Stimulated activated CD4-positive, alpha-beta T cell treated with anti-CD3 and anti-CD28 coated beads, Interleukin-1b, Interleukin-23, amount 100 ng/mL, for 24 hours (primary cell): Measurements from ENCODE around the gene RAB11FIP3.

ENCODE experiments used
- DNase-seq, 4 experiments: peaks; one replicate each; pipeline ENCODE4 v3.0.0-alpha.2; 2020; ENCODE audit warnings: low read depth in 4 of 4, low spot score in 1 of 4

Gene RAB11FIP3

DNA sequence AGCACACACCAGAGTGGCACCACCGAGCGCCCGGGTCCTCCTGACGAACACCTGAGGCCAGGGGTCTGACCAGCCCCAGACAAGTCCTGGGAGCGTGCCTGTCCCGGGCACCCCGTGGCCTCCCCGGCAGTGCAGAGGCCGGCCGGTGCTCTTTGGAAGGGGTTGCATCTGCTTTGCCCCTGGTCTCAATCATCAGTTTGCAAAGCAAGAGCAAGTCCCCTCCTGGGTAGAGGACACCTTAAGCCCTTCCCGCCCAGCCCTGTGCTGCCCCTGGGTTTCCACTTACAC is 90.4 kb downstream of the RAB11FIP3 start:
- DNase-seq = no peak

DNA sequence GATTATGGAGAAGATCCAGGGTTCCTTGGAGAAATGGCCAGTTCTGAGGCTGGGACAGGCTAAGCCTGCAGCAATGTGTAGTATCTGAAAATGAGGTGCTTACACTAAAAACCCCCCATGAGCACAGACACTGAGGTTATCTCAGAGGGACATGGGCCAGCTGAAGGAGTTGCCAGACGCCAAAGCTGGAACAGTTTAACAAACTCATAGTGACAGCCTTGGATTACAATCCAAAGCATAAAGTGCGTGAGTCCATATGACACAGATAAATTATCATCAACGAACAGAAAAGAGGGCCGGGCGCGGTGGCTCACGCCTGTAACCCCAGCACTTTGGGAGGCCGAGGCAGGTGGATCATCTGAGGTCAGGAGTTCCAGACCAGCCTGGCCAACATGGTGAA is 90.9 kb downstream of the RAB11FIP3 start:
- no peak for DNase-seq

GRCh38 chr16:518858-519257 is 93.4 kb downstream of the RAB11FIP3 start:
- DNase-seq = no peak

- no peak for DNase-seq
Measured at GRCh38 chr16:519425-519824, 94.0 kb downstream of the RAB11FIP3 start.

DNA sequence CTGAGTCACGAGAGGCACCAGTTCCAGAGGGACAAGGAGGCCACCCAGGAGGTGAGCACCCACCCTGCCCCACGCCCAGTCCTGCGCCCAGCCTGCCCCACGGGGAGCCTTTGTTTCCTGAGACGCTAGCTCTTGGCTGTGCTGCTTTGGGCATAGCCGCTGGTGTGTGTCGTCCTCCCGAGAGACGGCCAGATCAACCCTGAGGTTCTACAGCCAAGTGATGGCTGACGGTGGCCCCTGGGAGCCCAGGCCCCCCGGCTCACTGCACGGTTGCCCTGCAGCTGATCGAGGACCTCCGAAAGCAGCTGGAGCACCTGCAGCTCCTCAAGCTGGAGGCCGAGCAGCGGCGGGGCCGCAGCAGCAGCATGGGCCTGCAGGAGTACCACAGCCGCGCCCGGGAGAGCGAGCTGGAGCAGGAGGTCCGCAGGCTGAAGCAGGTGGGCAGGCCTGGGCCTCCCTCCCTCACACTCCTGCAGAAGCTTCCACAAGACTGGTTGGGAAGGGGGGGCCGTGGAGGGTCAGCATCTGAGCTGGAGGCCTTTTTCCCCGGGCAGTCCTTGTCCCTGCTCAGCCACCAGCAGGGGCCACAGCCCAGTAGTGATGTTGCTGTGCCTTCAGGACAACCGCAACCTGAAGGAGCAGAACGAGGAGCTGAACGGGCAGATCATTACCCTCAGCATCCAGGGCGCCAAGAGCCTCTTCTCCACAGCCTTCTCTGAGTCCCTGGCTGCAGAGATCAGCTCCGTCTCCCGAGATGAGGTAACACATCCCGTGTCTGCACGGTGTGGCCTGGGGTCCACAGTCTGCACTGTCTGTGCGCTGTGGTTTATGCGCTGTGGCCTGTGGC is 94.6 kb downstream of the RAB11FIP3 start:
- DNase-seq = no peak

DNA sequence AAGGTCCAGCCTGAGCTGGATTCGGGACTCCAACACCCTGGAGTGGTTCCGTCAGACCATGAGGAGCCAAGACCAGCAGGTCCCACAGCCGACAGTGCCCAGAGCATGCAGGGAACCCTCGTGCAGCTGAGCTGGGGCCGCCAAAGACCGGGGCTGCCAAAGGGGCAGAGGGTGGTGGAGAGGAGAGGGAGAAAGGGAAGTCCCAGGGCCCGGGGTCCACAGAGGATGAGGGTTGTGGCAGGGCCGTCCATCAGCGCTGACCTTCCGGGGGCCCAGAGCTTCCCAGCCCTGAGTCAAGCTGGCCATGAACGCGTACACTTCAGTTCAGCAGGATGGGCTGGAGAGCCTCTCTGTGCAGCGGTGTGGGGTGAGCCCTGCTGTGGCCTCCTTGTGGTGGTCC is 95.4 kb downstream of the RAB11FIP3 start:
- no peak for DNase-seq

DNA sequence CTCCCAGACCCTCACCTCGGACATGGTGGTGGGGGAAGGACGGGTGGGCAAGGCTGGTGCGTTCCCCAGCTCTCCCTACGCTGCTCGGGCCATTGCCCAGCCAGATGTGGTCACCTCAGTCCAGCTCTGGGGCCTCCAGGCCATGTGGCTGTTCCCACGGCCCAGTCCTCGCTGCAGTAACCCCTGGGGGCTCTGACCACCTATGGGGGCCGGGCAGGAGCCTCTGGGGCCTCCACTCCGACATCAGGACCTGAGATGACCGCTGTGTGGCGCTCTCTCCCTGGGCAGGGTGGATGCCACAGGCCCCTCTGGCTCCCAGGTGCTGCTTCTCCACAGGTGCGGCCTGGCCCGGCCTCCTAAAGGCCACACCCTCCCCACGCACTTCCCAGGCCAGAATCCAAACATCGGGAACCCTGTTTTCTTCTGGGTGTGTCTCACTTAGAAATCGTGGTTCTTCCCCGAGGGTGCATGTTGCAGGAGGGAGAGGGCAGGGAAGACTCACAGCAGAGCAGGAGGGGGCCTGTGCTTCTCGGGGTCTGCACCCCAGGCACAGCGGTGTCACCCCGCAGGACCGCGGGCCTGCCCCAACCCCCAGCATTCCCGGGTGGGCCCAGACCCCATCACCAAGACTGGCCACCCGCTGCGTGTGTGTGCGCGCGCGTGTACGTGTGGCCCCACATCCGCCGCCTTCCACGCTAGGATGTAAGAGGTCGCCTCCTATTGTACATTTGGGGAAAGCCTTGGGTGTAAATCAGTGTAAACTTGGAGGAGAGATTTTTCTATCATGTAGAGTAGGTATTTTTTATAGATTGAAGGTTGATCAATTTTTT is 96.1 kb downstream of the RAB11FIP3 start:
- no peak for DNase-seq

- DNase-seq = no peak
Measured at GRCh38 chr16:522320-523096, 97.1 kb downstream of the RAB11FIP3 start.

DNA sequence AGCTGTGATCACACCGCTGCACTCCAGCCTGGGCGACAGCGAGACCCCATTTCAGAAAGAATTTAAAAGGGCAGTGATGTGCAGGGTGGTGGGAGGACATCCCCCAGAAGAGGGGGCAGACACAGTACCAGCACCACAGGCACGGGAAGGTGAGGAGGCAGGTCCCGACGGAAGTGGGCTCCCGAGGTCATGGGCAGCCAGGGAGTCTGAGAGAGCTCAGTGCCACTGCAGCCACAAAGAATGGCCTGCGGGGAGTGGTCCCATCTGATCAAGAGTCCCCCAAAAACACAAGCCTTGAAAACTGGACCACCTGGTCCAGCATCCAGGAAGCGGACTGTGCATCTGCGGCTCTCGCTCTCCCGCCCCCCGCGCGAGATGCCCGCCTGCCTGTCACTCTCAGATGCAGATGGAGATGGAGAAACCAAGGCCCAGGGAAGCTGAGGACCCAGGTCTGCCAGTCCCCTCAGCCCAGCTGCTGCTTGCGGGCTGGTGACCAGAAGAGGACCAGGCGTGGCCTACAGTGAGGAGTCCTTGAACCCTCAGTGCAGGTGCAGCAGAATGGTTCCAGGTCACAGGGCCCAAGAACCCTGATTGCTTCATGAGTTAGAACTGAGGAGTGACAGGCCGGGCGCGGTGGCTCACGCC is 97.8 kb downstream of the RAB11FIP3 start:
- no peak for DNase-seq

- no peak for DNase-seq
Measured at GRCh38 chr16:524274-525040, 99.0 kb downstream of the RAB11FIP3 start.

- no peak for DNase-seq
Measured at GRCh38 chr16:525123-525519, 99.7 kb downstream of the RAB11FIP3 start.

GRCh38 chr16:525520-526180 is 100.2 kb downstream of the RAB11FIP3 start:
- peak; percentile 41 to 75 (median 63) for DNase-seq

DNA sequence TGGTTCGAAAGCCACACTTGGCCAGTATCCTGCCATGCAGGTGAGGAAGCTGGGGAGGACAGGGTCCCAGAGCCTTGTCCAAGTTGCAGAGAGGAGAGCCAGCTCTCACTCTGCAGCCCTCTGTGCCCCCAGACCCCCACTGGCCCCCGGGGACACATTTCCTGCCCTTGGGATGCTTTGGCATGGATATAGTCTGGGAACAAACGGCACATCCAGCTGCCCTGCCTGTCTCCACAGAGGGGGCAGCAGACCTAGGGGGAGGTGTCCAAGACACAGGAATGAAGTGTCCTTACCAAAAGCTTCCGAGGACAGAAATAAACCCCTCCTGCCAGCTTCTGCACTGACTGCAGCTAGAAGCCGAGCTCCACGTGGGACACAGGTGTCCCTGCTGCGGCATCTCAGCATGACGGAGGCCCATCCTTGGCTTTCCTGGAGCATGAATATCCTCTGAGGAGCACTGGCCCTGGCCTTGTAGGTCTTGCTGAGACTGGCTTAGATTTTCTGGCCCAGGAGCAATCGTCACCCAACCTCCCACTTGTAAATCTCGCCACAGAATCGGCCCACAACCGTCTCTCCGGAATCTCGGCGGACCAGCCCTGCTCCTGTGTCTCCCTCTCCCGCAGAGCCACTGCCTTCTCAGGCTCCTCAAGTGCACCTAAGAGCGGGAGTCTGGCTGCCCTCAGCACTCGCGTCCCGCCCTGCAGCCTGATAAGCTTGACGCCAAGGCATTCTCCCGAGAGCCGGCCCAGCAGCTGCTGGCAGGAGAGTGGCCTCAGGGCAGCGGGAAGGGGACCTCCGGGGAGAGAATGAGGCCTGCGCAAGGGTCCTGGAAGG is 100.9 kb downstream of the RAB11FIP3 start:
- DNase-seq = no peak

- DNase-seq = peak; percentile 66 to 83 (median 69)
Measured at GRCh38 chr16:527015-527903, 101.8 kb downstream of the RAB11FIP3 start, which contains the start of gene CAPN15. Gene CAPN15 (plus strand): TSS chr16:527712. CDS start chr16:546839, 19,127 bp downstream.

- no peak for DNase-seq
Measured at GRCh38 chr16:528111-529011, 102.9 kb downstream of the RAB11FIP3 start.

DNA sequence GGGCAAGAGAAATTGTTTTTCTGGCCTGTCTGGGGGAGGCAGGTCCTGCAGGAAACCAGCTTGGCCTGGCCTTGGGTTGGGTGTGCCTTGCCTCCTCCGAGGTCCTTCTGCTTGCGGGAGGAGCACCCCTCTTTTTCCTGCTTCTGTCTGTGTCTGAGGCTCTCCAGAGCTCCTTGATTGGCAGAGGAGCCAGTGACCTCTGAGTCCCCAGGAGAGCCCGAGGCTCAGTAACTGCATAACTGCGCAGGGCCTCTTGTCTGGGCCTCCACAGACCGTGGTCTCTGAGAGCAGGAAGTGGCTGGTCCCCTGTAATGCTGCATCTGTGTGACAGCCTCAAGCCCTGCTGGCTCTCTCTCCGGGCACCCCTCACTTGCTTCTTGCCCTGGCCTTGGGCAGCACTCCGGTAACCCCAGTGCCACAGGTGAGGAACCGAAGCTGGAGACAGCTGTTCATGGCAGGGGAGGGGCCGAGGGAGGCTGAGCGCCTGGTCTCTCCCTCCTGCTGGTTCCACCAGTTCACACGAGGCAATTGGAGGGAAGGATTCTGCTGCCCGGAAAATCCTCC is 103.6 kb downstream of the RAB11FIP3 start:
- no peak for DNase-seq
